CD4-positive, CD25-positive, alpha-beta regulatory T cell (primary cell): ENCODE data around the gene GGN. TPM values are rescaled to one million over a fixed set of nuclear protein-coding genes. Genes with fewer than 3 reads are reported as not detected.

Experiments
- polyA plus RNA-seq, 4 donors: library from polyadenylated mRNA; unstranded; fragments of 300-500 nt; fragmentation: Illumina TruSeq; gene quantifications; one replicate each; pipeline ENCODE4 v1.2.3, GENCODE V29; 2021
- total RNA-seq: library from RNA; stranded (reverse); gene quantifications from one replicate; pipeline ENCODE4 v1.2.3, GENCODE V29; 2022

GGN gene
- total and polyA plus RNA-seq, 5 donors from 2014 or later, result 0.91 TPM; not detected in 4

Other genes starting within 250 kb of the GGN start
- not detected for gene DPF1, start 163.8 kb downstream of the GGN start, total RNA-seq
- not detected for gene DPF1, start 163.8 kb downstream of the GGN start, polyA plus RNA-seq
- gene PPP1R14A, start 131.7 kb downstream of the GGN start, total RNA-seq, result 1.2 TPM
- not detected for gene PPP1R14A, start 131.7 kb downstream of the GGN start, polyA plus RNA-seq
- gene SPINT2, start 123.5 kb downstream of the GGN start, total RNA-seq, result 15.6 TPM
- gene SPINT2, start 123.5 kb downstream of the GGN start, polyA plus RNA-seq, result 10 to 100 TPM; 36.0 to 70.4 (median 53.5) TPM
- gene C19orf33, start 83.8 kb downstream of the GGN start, total RNA-seq, result not detected
- gene C19orf33, start 83.8 kb downstream of the GGN start, polyA plus RNA-seq, result not detected
- gene YIF1B, start 72.1 kb downstream of the GGN start, total RNA-seq, result 22.9 TPM
- gene YIF1B, start 72.1 kb downstream of the GGN start, polyA plus RNA-seq, result 10 to 100 TPM; 34.4 to 47.7 (median 36.8) TPM
- 8.7 TPM for gene KCNK6, start 68.2 kb downstream of the GGN start, total RNA-seq
- gene KCNK6, start 68.2 kb downstream of the GGN start, polyA plus RNA-seq, result 1 to 10 TPM; 2.6 to 4.6 (median 2.7) TPM
- gene CATSPERG, start 52.2 kb downstream of the GGN start, total RNA-seq, result 12.6 TPM
- 1 to 10 TPM; 1.0 to 4.3 (median 1.9) TPM for gene CATSPERG, start 52.2 kb downstream of the GGN start, polyA plus RNA-seq
- gene PSMD8, start 13.5 kb downstream of the GGN start, total RNA-seq, result 104 TPM
- gene PSMD8, start 13.5 kb downstream of the GGN start, polyA plus RNA-seq, result 100 to 1,000 TPM; 177 to 254 (median 222) TPM
- gene SPRED3, start 663 bp upstream of the GGN start, total RNA-seq, result 1.3 TPM
- under 1 TPM in 3 of 4 donors, not detected in 1; 0.06 to 0.13 (median 0.07) TPM for gene SPRED3, start 663 bp upstream of the GGN start, polyA plus RNA-seq
- 41.3 TPM for gene FAM98C, start 15.1 kb upstream of the GGN start, total RNA-seq
- gene FAM98C, start 15.1 kb upstream of the GGN start, polyA plus RNA-seq, result 10 to 100 TPM; 17.2 to 20.8 (median 19.8) TPM
- 10.9 TPM for gene RASGRP4, start 38.2 kb upstream of the GGN start, total RNA-seq
- 1 to 10 TPM; 1.6 to 9.3 (median 5.0) TPM for gene RASGRP4, start 38.2 kb upstream of the GGN start, polyA plus RNA-seq
- 4.9 TPM for gene RYR1, start 45.7 kb upstream of the GGN start, total RNA-seq
- gene RYR1, start 45.7 kb upstream of the GGN start, polyA plus RNA-seq, result under 1 TPM; 0.07 to 0.65 (median 0.34) TPM
- 310 TPM for gene MAP4K1, start 229.9 kb upstream of the GGN start, total RNA-seq
- gene MAP4K1, start 229.9 kb upstream of the GGN start, polyA plus RNA-seq, result 100 to 1,000 TPM; 117 to 164 (median 140) TPM
- gene EIF3K, start 231.2 kb upstream of the GGN start, total RNA-seq, result 319 TPM
- 100 to 1,000 TPM; 429 to 508 (median 476) TPM for gene EIF3K, start 231.2 kb upstream of the GGN start, polyA plus RNA-seq